NCI-H128 (cell line): ENCODE data around the gene CERS4.
"Not testable (repeated sequence)": the region's sequence is repeated elsewhere in the genome, so short reads cannot be mapped to it uniquely, and the experiment has no call there.

ENCODE experiments used
- DNase-seq: peaks from one replicate; lab custom pipeline; 2025; ENCODE audit not compliant: unreplicated experiment; lab: John Stamatoyannopoulos, UW

The CERS4 gene

DNA sequence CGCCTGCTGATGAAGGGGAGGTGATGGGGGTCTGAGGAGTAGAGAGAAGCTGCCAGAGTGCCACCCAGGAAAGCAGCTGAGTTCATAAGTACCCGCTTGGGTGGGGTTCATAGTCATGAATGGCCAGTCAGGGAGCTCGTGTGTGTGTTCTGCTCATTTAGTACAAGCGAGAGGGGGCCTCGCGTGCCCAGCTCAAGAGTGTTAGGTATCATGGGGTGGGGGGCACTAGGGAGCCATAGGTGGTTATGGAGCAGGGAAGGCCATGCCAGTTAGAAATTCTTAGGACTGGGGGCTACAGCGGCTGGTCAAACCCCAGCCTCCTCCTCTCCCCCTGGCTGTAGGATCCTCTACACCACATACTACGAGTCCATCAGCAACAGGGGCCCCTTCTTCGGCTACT, 52.2 kb downstream of the CERS4 start:
- DNase-seq: no peak

DNA sequence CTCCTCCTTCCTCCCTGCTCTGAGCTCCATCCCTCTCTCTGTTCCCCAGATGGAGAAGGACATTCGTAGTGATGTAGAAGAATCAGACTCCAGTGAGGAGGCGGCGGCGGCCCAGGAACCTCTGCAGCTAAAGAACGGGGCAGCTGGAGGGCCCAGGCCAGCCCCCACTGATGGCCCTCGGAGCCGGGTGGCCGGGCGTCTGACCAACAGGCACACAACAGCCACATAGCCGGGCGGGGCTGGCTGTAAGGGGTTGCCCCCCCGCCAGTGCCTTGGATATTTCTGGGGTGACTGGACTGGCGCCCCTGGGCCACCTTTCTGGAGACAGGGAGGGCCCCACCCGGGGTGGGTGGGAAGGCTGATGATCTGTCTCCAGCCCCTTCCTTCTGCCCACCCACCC, 52.7 kb downstream of the CERS4 start:
- no peak for DNase-seq

DNA sequence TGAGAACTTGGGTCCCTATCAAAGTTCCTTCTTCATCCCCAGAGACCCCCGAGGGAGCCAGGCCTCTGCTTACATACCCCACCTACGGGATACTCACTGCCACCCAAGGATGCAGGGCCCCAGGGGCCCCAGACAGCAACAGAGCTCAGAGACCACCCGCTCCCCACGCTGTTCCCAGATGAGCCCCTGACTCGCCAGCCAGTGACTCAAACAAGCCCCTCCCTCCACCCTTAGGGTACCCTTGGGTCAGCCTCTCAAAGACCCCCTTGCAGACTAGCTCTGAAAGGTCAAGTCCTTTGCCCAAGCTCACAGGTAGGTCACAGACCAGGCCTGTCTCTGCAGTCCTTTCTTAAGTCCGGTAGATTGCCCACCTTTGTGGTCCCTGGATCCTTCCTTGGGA, 53.3 kb downstream of the CERS4 start:
- DNase-seq: no peak

GRCh38 chr19:8264248-8264647, 55.1 kb downstream of the CERS4 start:
- DNase-seq: not testable (repeated sequence)

GRCh38 chr19:8265872-8266271, 56.7 kb downstream of the CERS4 start:
- DNase-seq: no peak

GRCh38 chr19:8269724-8270123, 60.6 kb downstream of the CERS4 start:
- no peak for DNase-seq

- DNase-seq: not testable (repeated sequence)
These were observed 67.3 kb downstream of the CERS4 start for GRCh38 chr19:8276508-8276907.

DNA sequence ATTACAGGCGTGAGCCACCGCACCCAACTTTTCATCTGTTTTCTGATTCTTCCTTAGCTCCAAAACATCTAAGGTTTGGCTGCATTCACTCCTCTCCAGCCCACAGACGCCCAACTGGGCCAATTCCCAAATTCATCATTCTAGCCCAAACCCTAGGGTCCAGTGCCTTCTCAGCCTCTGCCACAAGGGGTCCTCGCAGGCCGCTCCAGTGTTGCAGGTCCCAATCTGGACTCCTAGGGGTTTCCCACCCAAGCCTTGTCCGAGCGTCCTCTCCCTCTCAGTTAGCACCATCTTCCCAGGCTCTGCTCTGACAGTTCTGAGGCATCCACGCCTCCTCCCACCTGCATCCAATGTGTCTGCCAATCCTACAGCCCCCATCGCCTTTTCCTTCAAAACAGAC, 82.2 kb downstream of the CERS4 start:
- DNase-seq: not testable (repeated sequence)

GRCh38 chr19:8302357-8302691, 93.2 kb downstream of the CERS4 start:
- no peak for DNase-seq

DNA sequence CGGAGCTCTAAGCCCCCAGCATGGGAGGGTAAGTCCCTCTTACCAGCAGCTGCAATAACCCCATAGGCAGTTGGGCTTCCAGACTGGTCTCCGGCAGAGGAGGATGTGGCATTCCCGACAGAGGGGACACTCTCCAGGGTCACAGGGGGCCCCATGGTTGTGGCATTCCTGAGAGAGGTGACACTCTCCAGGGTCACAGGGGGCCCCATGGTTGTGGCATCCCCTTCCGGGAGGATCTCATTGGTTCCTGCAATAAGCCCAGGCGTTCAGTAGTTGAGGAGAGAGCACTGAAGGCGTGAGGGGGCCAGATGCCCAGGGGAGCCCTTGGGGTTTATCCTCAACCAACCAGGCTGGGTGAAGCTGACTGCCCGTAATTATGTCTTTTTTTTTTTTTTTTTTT, 93.6 kb downstream of the CERS4 start:
- DNase-seq: no peak

DNA sequence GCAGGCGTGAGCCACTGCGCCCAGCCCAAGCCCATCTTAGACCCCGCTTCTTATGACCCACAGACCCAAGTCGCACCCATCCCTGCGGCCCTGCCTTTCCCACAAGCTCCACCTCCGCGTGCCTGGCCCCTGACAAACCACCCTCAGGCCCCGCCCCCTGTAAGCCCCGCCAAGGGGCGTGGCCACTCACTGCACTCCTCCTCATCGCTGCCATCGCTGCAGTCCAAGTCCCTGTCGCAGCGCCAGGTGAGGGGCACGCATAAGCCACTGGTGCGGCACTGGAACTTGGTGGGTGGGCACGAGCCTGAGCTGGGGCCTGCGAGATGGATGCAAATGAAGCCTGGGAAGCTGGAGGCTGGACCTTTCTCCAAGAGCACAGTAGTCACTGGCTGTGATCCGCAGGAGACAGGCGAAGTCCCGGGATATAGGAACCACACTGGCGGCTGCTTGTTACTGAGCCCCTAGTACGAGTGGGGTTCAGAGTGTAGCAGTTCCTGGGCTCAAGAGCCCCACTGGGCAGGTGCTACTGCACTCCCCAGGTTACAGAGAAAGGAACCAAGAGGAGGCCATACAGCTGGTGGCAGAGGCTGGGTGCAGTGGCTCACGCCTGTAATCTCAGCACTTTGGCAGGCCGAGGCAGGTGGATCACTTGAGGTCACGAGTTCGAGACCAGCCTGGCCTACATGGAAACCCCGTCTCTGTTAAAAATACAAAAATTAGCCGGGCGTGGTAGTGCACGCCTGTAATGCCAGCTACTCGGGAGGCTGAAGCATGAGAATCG, 95.9 kb downstream of the CERS4 start:
- DNase-seq: no peak

GRCh38 chr19:8305798-8306197, 96.6 kb downstream of the CERS4 start:
- no peak for DNase-seq

GRCh38 chr19:8306235-8307054, 97.3 kb downstream of the CERS4 start:
- no peak for DNase-seq

GRCh38 chr19:8307400-8307964, 98.3 kb downstream of the CERS4 start:
- DNase-seq: no peak

GRCh38 chr19:8307965-8308866, 99.0 kb downstream of the CERS4 start, which contains the start of gene CD320:
Gene CD320 (minus strand): TSS chr19:8308358. CDS start chr19:8308290, 68 bp downstream.
- DNase-seq: peak; percentile 70

DNA sequence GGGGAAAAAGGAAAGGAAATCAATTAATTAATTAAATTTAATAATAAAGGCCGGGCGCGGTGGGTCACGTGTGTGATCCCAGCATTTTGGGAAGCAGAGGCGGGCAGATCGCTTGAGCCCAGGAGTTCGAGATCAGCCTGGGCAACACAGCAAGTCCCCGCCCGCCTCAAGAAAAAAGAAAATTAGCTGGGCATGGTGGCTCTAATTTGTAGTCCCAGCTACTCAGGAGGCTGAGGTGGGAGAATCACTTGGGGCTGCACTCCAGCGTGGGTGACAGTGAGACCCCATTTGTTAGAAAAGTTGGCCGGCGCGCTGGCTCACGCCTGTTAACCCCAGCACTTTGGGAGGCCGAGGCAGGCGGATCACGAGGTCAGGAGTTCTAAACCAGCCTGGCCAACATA, 99.7 kb downstream of the CERS4 start:
- DNase-seq: no peak

DNA sequence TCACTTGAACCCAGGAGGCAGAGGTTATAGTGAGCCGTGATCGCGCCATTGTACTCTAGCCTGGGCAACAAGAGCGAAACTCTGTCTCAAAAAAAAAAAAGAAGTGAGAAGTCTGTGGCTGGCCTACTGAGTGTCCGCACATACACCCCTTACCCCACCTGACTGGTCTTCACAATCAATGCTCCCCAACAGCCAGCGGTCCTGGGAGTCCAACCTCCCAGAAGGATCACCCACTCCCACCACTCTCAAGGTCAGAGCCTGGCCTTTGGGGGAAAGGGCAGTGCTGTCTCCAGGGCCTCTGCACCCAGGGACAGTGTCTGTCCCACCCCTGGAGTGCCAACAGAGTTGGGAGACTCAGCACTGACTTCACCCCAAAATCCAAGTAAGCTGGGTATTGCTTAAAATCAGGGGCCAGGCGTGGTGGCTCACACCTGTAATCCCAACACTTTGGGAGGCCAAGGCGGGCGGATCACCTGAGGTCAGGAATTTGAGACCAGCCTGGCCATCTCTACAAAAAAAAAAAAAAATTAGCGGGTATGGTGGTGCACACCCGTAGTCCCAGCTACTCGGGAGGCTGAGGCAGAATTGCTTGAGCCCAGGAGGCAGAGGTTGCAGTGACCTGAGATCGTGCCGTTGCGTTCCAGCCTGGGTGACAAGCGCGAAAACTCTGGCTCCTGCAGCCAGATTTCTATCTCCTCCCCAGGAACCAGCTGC, 101.3 kb downstream of the CERS4 start:
- DNase-seq: no peak

- no peak for DNase-seq
These were observed 102.5 kb downstream of the CERS4 start for GRCh38 chr19:8311461-8312260.
